Mononuclear cell (primary cell): ENCODE data around the gene PGBD2. TPM values are rescaled to one million over a fixed set of nuclear protein-coding genes. Genes with fewer than 3 reads are reported as not detected.
"Not testable (repeated sequence)": the region's sequence is repeated elsewhere in the genome, so short reads cannot be mapped to it uniquely, and the experiment has no call there.

Experiments used
- H3K27me3 ChIP-seq: 2 replicates; pipeline ENCODE4 v1.6.0; 2011; ENCODE audit warnings: low read length, control low read depth; ENCODE audit not compliant: insufficient read depth
- H3K4me1 ChIP-seq: 2 replicates; pipeline ENCODE4 v1.5.1; 2011; ENCODE audit warnings: mild to moderate bottlenecking, low read length, control low read depth; ENCODE audit not compliant: insufficient read depth
- H3K4me3 ChIP-seq: 2 replicates; pipeline ENCODE4 v1.5.1; 2011; ENCODE audit warnings: mild to moderate bottlenecking, low read length, moderate library complexity
- H3K9me3 ChIP-seq: 2 replicates; pipeline ENCODE4 v1.5.1; 2011; ENCODE audit warnings: low read depth, mild to moderate bottlenecking, control low read depth, low read length
- total RNA-seq: library from RNA; depleted of rRNA; stranded (reverse); fragments of >200 nt; gene quantifications from one replicate; pipeline ENCODE4 v1.2.3, GENCODE V29; 2012

Gene PGBD2
- total RNA-seq, 1 donor: 0.73 TPM

GRCh38 chr1:248930037-248930436 is 24.0 kb downstream of the PGBD2 start:
- H3K9me3 ChIP-seq, H3K27me3 ChIP-seq, H3K4me3 ChIP-seq: not testable (repeated sequence)
- H3K4me1 ChIP-seq: peaks cover 10% of the 10 kb centered on the region

GRCh38 chr1:248938173-248938809 is 32.3 kb downstream of the PGBD2 start:
- not testable (repeated sequence) for H3K4me1 ChIP-seq, H3K27me3 ChIP-seq, H3K4me3 ChIP-seq, H3K9me3 ChIP-seq

DNA sequence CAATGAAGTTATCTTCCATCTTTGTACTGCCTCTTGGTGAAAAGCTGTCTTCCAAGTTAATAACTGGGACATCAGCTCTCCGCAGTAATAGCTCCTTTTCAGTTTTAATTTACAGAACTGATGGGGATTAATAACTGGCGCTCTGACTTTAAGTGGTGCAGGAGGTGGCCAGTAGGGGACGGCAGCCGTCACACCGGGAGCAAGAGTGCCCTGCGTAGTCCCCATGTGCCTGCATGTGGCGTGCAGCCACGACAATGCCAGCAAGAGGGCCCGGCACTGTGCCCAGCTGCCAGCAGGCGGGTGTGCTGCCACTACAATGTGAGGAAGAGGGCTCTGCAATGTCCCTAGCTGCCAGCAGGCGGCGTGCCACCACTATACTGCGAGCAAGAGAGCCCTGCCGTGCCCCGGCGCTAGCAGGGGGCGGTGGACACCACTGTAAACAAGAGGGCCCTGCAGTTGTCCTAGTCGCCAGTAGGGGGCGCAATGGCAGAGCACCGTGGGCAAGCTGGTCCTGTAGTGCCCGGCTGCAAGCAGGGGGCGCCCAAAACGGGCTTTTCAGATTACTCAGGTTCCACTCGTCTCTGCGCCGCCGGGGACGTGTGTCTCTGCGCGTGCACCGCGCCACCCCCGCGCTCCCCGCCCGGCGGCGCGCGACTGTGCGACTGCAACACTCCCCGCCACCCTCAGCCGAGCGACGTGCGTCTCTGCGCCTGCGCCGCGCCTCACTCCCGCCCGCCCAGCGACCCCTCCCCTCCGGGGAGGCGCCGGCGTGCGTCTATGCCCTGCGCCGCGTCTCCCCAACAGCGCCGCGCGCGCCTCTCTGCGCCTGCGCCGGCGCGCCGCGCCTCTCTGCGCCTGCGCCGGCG is 38.3 kb downstream of the PGBD2 start:
- not testable (repeated sequence) for H3K27me3 ChIP-seq, H3K4me3 ChIP-seq, H3K9me3 ChIP-seq, H3K4me1 ChIP-seq

DNA sequence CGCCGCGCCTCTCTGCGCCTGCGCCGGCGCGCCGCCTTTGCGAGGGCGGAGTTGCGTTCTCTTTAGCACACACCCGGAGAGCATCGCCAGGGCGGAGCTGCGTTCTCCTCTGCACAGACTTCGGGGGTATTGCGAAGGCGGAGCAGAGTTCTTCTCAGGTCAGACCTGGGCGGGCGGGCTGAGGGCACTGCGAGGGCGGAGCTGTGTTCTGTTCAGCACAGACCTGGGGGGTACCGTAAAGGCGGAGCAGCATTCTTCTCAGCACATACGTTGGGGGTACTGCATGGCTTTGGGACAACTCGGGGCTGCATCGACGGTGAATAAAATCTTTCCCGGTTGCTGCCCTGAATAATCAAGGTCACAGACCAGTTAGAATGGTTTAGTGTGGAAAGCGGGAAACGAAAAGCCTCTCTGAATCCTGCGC is 39.0 kb downstream of the PGBD2 start:
- H3K4me3 ChIP-seq, H3K9me3 ChIP-seq, H3K27me3 ChIP-seq, H3K4me1 ChIP-seq: not testable (repeated sequence)

GRCh38 chr1:248945453-248945852 is 39.4 kb downstream of the PGBD2 start:
- not testable (repeated sequence) for H3K27me3 ChIP-seq, H3K4me3 ChIP-seq, H3K9me3 ChIP-seq, H3K4me1 ChIP-seq

GRCh38 chr1:248945856-248946416 is 39.9 kb downstream of the PGBD2 start:
- not testable (repeated sequence) for H3K4me3 ChIP-seq, H3K9me3 ChIP-seq, H3K4me1 ChIP-seq, H3K27me3 ChIP-seq

Other genes with a start within 250 kb of the PGBD2 start
- gene OR14I1, start 203.5 kb upstream of the PGBD2 start, total RNA-seq: not detected
- not detected for gene LYPD8, start 150.5 kb upstream of the PGBD2 start, total RNA-seq
- 8.7 TPM for gene SH3BP5L, start 80.3 kb upstream of the PGBD2 start, total RNA-seq
- gene ZNF672, start 68.0 kb upstream of the PGBD2 start, total RNA-seq: 13.1 TPM
- gene ZNF692, start 47.1 kb upstream of the PGBD2 start, total RNA-seq: 5.6 TPM